ENCODE results near the gene PEX14. TPM values are rescaled to one million over a fixed set of nuclear protein-coding genes. Genes with fewer than 3 reads are reported as not detected.
A peak's percentile ranks its signal among the peaks of the same experiment; 100 is the strongest.

The PEX14 gene
- total RNA-seq, 2 donors from 2014 or later: 24.3 to 26.0 TPM

GRCh38 chr1:10617318-10617717, 142.6 kb downstream of the PEX14 start:
- Histone ChIP-seq H3K36me3 (ENCODE audit: control insufficient read depth, insufficient read depth, low read length) (no peaks in the 10 kb centered on the region), H3K4me1 (ENCODE audit: control insufficient read depth, insufficient read depth, low read length) (no peaks in the 10 kb centered on the region), H3K27me3 (ENCODE audit: control insufficient read depth, insufficient read depth, low read length, poor library complexity, severe bottlenecking) (no peaks in the 10 kb centered on the region), H3K27ac (ENCODE audit: low read depth, low read length) (no peak overlapping the region), H3K9ac (ENCODE audit: extremely low read depth, low read length, poor library complexity, severe bottlenecking) (no peak overlapping the region), H3K4me3 (ENCODE audit: low read length) (no peak overlapping the region), H3K9me3 (ENCODE audit: control insufficient read depth, low read length) (no peaks in the 10 kb centered on the region)
- no peaks in the 10 kb centered on the region for H3K27me3 Mint-ChIP-seq (ENCODE audit: insufficient read depth)
- DNase-seq: peak; percentile 32
- H3K9me3 Mint-ChIP-seq: no peaks in the 10 kb centered on the region
- H3K36me3 Mint-ChIP-seq (ENCODE audit: low read depth): peaks cover 2% of the 10 kb centered on the region
- no peak overlapping the region for H3K4me3 Mint-ChIP-seq
- 93 to 100% methylated on average over 2 to 5 of the region's 5 CpGs for WGBS, 2 experiments (ENCODE audit: insufficient coverage in 1 of 2, insufficient read length in 1 of 2)
- peak overlapping the region; percentile 64 for H3K27ac Mint-ChIP-seq
- peaks cover 4% of the 10 kb centered on the region for H3K4me1 Mint-ChIP-seq
- TF ChIP-seq CTCF (conservative IDR thresholded peaks at IDR 0.05): no peak

- H3K4me1 ChIP-seq (ENCODE audit: control insufficient read depth, insufficient read depth, low read length): no peaks in the 10 kb centered on the region
- no peak overlapping the region for H3K4me3 ChIP-seq (ENCODE audit: low read length)
- H3K27me3 Mint-ChIP-seq (ENCODE audit: insufficient read depth): no peaks in the 10 kb centered on the region
- H3K9me3 ChIP-seq (ENCODE audit: control insufficient read depth, low read length): no peaks in the 10 kb centered on the region
- no peaks in the 10 kb centered on the region for H3K36me3 ChIP-seq (ENCODE audit: control insufficient read depth, insufficient read depth, low read length)
- 93 to 94% methylated on average over 22 to 23 of the region's 23 CpGs for WGBS, 2 experiments (ENCODE audit: insufficient coverage in 1 of 2, insufficient read length in 1 of 2)
- no peak overlapping the region for H3K4me3 Mint-ChIP-seq
- no peak for TF ChIP-seq CTCF (conservative IDR thresholded peaks at IDR 0.05)
- H3K27ac Mint-ChIP-seq: peak overlapping the region; percentile 39
- H3K27me3 ChIP-seq (ENCODE audit: control insufficient read depth, insufficient read depth, low read length, poor library complexity, severe bottlenecking): no peaks in the 10 kb centered on the region
- H3K9me3 Mint-ChIP-seq: no peaks in the 10 kb centered on the region
- peaks cover 4% of the 10 kb centered on the region for H3K4me1 Mint-ChIP-seq
- no peaks in the 10 kb centered on the region for H3K36me3 Mint-ChIP-seq (ENCODE audit: low read depth)
- no peak overlapping the region for H3K27ac ChIP-seq (ENCODE audit: low read depth, low read length)
- H3K9ac ChIP-seq (ENCODE audit: extremely low read depth, low read length, poor library complexity, severe bottlenecking): no peak overlapping the region
- peak; percentile 30 for DNase-seq
Measured at GRCh38 chr1:10617931-10618885, 143.5 kb downstream of the PEX14 start.

DNA sequence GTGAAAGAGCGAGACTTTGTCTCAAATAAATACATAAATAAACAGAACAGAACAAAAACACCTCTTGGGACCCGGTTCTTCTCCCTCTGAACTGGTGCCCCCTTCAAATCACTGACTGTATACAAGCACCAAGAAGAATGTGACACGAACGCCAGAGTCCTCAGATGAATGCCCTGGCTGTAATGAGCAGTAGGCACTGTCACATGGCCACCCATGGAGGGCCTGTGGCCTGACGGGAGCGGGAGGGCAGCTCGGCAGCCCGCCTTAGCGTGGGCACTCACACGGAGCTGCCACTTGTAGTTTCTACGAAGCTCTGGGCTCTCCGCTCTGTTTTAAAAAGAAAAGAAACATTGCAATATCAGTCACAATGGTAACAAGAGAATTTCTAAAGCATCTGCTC, 146.0 kb downstream of the PEX14 start:
- H3K9ac ChIP-seq (ENCODE audit: extremely low read depth, low read length, poor library complexity, severe bottlenecking): no peak overlapping the region
- DNase-seq: peak; percentile 24
- no peak overlapping the region for H3K27ac ChIP-seq (ENCODE audit: low read depth, low read length)
- H3K4me1 ChIP-seq (ENCODE audit: control insufficient read depth, insufficient read depth, low read length): no peaks in the 10 kb centered on the region
- Mint-ChIP-seq H3K4me3 (no peak overlapping the region), H3K4me1 (peaks cover 1% of the 10 kb centered on the region), H3K36me3 (ENCODE audit: low read depth) (peaks cover 8% of the 10 kb centered on the region), H3K9me3 (no peaks in the 10 kb centered on the region), H3K27me3 (ENCODE audit: insufficient read depth) (no peaks in the 10 kb centered on the region), H3K27ac (no peak overlapping the region)
- WGBS, 2 experiments (ENCODE audit: insufficient coverage in 1 of 2, insufficient read length in 1 of 2): 90 to 93% methylated on average over 9 to 12 of the region's 12 CpGs
- no peaks in the 10 kb centered on the region for H3K36me3 ChIP-seq (ENCODE audit: control insufficient read depth, insufficient read depth, low read length)
- H3K27me3 ChIP-seq (ENCODE audit: control insufficient read depth, insufficient read depth, low read length, poor library complexity, severe bottlenecking): no peaks in the 10 kb centered on the region
- no peak for TF ChIP-seq CTCF (conservative IDR thresholded peaks at IDR 0.05)
- H3K4me3 ChIP-seq (ENCODE audit: low read length): no peak overlapping the region
- no peaks in the 10 kb centered on the region for H3K9me3 ChIP-seq (ENCODE audit: control insufficient read depth, low read length)

All from endodermal cell (in vitro differentiated cells).